Kidney epithelial cell (primary cell): ENCODE results near the gene PPP4R2. TPM values are rescaled to one million over a fixed set of nuclear protein-coding genes. Genes with fewer than 3 reads are reported as not detected.

Experiments
- DNase-seq: peaks from one replicate; pipeline ENCODE4 v3.0.0-alpha.2; 2010; ENCODE audit warnings: low read depth
- H3K27me3 ChIP-seq: 2 replicates; pipeline ENCODE4 v1.6.0; 2011; ENCODE audit warnings: low read length; ENCODE audit not compliant: control insufficient read depth, insufficient read depth
- H3K36me3 ChIP-seq: 2 replicates; pipeline ENCODE4 v1.5.1; 2011; ENCODE audit warnings: low read length; ENCODE audit not compliant: control insufficient read depth, insufficient read depth
- H3K4me3 ChIP-seq: 2 replicates; pipeline ENCODE4 v1.5.1; 2011; ENCODE audit warnings: low read depth, mild to moderate bottlenecking, control low read depth, low read length
- total RNA-seq: library from RNA; depleted of rRNA; stranded (reverse); fragments of >200 nt; gene quantifications from 2 replicates; pipeline ENCODE4 v1.2.3, GENCODE V29; 2015
- TF ChIP-seq, protein P1 (sequence below): IDR thresholded peaks from 2 replicates; pipeline ENCODE4 v1.5.1; 2011; ENCODE audit warnings: mild to moderate bottlenecking, moderate library complexity, low read length, control low read depth, inconsistent platforms; ENCODE audit not compliant: insufficient read depth, poor library complexity, severe bottlenecking

Gene PPP4R2
- total RNA-seq, 1 donor from 2014 or later, result 42.5 TPM

DNA sequence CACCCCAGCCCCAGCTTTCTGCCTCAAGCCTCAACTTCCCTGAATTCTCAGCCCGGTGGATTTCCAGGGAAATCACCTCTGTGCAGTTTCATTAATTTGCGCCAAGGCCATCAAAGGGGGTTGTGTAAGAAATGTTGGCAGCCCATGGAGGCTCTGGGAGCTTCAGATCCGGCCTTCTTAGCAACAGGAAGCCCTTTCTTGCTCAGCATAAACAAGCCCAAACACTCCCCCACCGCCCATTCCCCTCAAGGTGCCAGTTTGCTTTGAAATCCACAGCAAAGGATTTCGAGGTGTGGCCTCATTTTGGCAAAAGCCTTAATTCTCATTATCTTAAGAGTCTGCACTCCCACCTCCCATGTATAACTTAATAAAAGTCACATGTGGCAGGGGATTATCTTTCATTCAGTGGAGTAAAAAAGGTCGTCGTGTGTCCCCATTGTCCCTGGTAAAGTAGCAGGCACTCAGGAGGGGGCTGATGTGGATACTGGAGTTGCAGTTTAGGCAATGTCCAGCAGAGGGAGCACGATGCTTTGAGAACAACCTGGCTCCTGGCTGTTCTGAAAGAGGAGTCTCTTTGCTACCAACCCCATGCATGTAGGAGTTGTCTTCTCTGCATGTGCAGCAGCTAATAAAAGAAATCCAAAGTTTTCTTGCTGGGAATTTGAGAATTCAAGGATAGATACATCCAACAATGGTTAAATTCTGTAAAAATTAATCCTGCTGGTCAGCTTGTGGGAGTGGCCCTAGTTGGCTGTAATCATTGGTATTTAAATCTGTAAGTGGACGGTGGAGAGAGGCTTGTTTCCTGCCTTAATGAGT is 104.3 kb downstream of the PPP4R2 start:
- DNase-seq, result peak; percentile 34
- Histone ChIP-seq H3K4me3 (no peak overlapping the region), H3K27me3 (no peaks in the 10 kb centered on the region), H3K36me3 (no peaks in the 10 kb centered on the region)
- TF ChIP-seq, protein P1, sequence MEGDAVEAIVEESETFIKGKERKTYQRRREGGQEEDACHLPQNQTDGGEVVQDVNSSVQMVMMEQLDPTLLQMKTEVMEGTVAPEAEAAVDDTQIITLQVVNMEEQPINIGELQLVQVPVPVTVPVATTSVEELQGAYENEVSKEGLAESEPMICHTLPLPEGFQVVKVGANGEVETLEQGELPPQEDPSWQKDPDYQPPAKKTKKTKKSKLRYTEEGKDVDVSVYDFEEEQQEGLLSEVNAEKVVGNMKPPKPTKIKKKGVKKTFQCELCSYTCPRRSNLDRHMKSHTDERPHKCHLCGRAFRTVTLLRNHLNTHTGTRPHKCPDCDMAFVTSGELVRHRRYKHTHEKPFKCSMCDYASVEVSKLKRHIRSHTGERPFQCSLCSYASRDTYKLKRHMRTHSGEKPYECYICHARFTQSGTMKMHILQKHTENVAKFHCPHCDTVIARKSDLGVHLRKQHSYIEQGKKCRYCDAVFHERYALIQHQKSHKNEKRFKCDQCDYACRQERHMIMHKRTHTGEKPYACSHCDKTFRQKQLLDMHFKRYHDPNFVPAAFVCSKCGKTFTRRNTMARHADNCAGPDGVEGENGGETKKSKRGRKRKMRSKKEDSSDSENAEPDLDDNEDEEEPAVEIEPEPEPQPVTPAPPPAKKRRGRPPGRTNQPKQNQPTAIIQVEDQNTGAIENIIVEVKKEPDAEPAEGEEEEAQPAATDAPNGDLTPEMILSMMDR, result peak; percentile 90

DNA sequence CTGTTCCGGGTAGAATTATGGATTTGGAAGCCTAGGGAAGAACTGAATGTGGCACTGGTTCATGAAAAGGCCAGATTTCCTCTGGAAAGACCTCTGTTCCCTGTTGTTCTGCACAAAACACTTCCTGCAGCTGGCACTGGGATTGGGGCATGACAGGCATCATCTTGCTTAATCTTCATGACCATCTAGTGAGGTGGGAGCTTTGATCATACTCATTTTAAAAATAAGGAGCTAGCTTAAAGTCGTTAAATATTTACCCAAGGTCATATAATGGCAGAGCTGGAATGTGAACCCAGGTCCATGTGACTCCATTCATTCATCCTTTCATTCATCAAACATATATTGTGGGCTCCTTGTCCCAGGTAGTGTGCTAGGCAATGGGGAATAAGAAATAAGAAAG is 105.3 kb downstream of the PPP4R2 start:
- H3K4me3 ChIP-seq, result no peak overlapping the region
- H3K36me3 ChIP-seq, result no peaks in the 10 kb centered on the region
- H3K27me3 ChIP-seq, result no peaks in the 10 kb centered on the region
- TF ChIP-seq, protein P1, result no peak
- no peak for DNase-seq

DNA sequence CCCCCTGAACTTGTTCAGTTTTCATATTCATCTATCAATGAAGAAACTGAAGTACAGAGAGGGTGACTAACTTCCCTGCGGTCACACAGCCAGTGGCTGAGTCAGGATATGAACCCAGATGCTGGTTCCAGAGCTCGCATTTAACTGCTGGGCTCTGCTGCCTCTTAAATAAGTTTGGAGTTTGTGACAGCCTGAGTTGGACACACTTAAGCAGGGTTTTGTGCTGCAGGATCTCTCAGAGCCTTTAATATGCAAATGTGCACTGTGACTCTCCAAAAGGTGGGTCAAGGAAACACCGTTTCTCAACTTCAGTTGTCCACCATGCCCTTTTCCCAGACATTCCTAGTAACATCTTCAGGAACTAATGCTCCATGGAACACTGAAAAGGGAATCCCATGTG is 110.6 kb downstream of the PPP4R2 start:
- no peak for DNase-seq
- TF ChIP-seq, protein P1, result no peak
- no peaks in the 10 kb centered on the region for H3K27me3 ChIP-seq
- no peaks in the 10 kb centered on the region for H3K36me3 ChIP-seq
- H3K4me3 ChIP-seq, result no peak overlapping the region

DNA sequence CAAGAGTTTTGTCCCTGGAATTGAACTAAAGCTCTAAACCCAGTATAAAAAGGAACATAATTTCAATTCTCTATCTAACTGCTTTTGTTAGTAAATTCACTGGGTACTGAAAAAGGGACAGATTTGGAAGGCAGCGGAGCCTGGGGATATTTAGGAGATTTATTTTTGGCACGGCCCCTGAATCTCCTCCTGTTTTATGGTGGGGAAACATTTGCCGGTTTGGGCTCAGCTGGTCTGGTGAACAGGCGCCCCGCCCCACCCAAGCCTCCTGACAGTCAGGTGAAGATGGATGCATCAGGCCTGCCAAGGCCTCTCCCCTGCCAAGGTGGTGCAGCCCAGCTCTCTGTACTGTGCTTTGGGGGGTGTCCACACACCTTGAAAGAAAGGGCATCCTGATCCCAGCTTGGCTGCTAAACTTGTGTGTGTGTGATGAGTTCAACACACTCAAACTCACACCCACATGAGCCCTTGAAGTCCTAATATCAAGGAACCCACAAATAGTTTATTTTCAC is 111.1 kb downstream of the PPP4R2 start:
- no peaks in the 10 kb centered on the region for H3K36me3 ChIP-seq
- no peak for DNase-seq
- TF ChIP-seq, protein P1, result no peak
- H3K27me3 ChIP-seq, result no peaks in the 10 kb centered on the region
- no peak overlapping the region for H3K4me3 ChIP-seq

DNA sequence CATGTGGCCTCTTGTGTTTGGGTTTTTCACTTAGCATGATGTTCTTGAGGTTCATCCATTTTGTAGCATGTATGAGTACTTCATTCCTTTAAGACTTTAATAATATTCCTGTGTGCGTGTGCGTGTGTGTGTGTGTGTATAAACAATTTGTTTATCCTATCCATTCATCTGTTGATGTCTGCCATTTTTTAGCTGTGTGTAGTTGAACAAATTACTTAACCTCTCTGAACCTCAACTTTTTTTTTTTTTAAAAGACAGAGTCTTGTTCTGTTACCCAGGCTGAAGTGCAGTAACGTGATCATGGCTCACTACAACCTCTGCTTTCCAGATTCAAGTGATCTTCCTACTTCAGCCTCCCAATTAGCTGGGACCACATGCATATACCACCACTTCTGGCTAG is 112.1 kb downstream of the PPP4R2 start:
- DNase-seq, result no peak
- Histone ChIP-seq H3K4me3 (no peak overlapping the region), H3K36me3 (no peaks in the 10 kb centered on the region), H3K27me3 (no peaks in the 10 kb centered on the region)
- TF ChIP-seq, protein P1, result no peak
